ENCODE data around the gene PIEZO1.

DNA sequence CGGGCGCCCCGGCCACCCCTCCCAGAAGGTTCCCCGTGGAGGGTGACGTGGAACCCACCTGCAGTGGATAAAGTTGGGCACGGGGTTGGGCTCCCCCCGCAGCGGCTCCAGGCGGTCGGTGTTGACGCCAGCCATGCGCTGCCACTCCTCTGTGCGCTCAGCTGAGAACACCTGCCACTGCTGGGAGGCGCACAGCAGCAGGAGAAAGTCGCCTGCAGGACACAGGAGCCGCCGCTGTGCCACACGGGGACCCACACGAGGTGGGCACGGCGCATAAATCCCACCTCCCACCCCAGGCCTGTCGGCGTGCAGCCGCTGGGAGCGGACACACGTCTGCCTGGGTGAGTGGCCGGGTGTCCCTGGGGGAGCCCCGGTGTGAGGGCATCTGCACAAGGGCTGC is 58.0 kb downstream of the PIEZO1 start:
- TF ChIP-seq, protein P1, sequence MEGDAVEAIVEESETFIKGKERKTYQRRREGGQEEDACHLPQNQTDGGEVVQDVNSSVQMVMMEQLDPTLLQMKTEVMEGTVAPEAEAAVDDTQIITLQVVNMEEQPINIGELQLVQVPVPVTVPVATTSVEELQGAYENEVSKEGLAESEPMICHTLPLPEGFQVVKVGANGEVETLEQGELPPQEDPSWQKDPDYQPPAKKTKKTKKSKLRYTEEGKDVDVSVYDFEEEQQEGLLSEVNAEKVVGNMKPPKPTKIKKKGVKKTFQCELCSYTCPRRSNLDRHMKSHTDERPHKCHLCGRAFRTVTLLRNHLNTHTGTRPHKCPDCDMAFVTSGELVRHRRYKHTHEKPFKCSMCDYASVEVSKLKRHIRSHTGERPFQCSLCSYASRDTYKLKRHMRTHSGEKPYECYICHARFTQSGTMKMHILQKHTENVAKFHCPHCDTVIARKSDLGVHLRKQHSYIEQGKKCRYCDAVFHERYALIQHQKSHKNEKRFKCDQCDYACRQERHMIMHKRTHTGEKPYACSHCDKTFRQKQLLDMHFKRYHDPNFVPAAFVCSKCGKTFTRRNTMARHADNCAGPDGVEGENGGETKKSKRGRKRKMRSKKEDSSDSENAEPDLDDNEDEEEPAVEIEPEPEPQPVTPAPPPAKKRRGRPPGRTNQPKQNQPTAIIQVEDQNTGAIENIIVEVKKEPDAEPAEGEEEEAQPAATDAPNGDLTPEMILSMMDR (conservative IDR thresholded peaks at IDR 0.05 in 1 of 2, IDR thresholded peaks at IDR 0.05 in 1 of 2; ENCODE audit: low read depth in 1 of 2, low read length in 2 of 2), result no peak
- no peak for TF ChIP-seq EZH2 (IDR thresholded peaks at IDR 0.05; ENCODE audit: low read length, missing control alignments)

All from fibroblast of lung (primary cell).